ENCODE results near the gene MSANTD2.

Gene MSANTD2

DNA sequence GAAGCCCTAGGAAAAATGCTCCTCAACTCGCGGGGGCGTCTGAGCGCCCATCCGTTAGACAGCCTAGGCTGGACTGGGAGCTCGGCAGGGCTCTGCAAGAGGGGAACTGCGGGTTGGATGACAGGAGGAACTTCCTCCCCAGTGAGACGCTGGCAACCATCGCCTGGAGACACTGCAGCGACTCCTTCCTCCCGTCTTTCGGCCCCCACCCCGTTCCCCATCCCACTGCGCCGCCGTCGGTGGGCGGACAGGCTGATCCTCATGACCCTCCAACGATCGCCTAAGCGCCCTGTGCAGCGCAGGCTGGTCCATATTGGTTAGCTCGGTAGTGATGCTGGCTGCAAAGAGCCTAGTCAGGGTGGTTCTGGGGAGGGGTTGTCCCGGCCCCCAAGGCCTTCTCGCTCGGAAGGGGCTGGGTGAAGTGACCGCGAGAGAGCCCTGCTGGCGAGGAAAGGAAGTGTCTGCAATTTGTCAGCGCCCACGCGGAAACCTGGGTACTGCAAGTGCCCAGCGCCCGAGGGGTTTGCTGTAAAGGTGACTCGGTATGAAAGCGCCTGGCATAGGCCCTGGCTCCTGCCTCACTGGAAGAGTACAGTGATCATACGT is 59.8 kb downstream of the MSANTD2 start:
- TF ChIP-seq, protein P1, sequence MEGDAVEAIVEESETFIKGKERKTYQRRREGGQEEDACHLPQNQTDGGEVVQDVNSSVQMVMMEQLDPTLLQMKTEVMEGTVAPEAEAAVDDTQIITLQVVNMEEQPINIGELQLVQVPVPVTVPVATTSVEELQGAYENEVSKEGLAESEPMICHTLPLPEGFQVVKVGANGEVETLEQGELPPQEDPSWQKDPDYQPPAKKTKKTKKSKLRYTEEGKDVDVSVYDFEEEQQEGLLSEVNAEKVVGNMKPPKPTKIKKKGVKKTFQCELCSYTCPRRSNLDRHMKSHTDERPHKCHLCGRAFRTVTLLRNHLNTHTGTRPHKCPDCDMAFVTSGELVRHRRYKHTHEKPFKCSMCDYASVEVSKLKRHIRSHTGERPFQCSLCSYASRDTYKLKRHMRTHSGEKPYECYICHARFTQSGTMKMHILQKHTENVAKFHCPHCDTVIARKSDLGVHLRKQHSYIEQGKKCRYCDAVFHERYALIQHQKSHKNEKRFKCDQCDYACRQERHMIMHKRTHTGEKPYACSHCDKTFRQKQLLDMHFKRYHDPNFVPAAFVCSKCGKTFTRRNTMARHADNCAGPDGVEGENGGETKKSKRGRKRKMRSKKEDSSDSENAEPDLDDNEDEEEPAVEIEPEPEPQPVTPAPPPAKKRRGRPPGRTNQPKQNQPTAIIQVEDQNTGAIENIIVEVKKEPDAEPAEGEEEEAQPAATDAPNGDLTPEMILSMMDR (IDR thresholded peaks at IDR 0.05; ENCODE audit: low read depth, low read length), result peak; percentile 69
- Histone ChIP-seq H3K27me3 (ENCODE audit: insufficient read depth, low read depth, severe bottlenecking) (no peaks in the 10 kb centered on the region), H3K27ac (peak overlapping the region; percentile 36), H3K4me3 (ENCODE audit: low read depth, low read length) (peak overlapping the region; percentile 67), H3K9me3 (ENCODE audit: severe bottlenecking) (no peaks in the 10 kb centered on the region), H3K36me3 (no peaks in the 10 kb centered on the region)
- DNase-seq, result peak; percentile 61

DNA sequence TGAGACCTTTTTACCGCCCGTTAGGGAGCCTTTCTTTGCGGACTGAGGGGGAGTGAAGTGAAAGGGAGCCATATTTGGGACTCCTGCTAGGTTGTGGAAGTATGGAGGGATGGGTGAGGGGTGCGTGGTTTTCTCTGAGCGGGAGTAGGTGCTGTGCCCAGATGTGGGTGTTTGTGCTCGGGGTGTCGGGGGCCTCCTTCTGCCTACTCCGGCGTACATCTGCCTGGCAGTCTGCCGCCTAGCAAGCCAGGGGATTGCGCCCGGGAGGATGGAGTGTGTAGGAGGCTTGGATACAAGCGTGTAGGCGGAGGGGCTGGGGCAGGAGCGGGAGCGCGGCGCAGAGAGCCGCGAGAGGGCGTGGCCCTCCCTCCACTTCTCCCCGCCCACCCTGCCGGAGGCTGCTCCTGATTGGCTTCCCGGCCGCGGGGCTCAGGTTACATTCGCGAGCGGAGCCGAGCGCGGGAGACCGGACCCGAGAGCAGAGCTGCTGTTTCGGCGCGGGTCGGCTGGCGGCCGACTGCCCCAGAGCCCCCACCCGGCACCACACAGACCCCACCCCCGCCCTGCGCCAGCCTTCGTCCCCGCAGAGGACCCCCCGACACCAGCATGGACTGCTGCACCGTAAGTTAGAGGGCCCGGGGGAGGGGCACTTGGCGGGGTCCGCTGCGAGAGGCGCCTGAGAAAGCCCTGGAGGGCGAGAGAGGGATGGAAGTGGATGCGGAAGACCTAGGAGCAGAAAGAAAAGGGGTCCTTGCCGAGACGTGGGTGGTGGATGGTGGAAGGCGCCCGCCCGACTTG is 60.5 kb downstream of the MSANTD2 start, which contains the start of gene NRGN:
TSS of gene NRGN (plus strand) at position 464 of the 798 bp plus-strand sequence. CDS start at position 607, 143 bp downstream.
- H3K27me3 ChIP-seq (ENCODE audit: insufficient read depth, low read depth, severe bottlenecking), result no peaks in the 10 kb centered on the region
- H3K36me3 ChIP-seq, result no peaks in the 10 kb centered on the region
- TF ChIP-seq, protein P1 (IDR thresholded peaks at IDR 0.05; ENCODE audit: low read depth, low read length), result no peak
- peak within 1 kb of the TSS; percentile 36 for H3K27ac ChIP-seq
- H3K4me3 ChIP-seq (ENCODE audit: low read depth, low read length), result peak within 1 kb of the TSS; percentile 67
- peak; percentile 95 for DNase-seq
- H3K9me3 ChIP-seq (ENCODE audit: severe bottlenecking), result no peaks in the 10 kb centered on the region

DNA sequence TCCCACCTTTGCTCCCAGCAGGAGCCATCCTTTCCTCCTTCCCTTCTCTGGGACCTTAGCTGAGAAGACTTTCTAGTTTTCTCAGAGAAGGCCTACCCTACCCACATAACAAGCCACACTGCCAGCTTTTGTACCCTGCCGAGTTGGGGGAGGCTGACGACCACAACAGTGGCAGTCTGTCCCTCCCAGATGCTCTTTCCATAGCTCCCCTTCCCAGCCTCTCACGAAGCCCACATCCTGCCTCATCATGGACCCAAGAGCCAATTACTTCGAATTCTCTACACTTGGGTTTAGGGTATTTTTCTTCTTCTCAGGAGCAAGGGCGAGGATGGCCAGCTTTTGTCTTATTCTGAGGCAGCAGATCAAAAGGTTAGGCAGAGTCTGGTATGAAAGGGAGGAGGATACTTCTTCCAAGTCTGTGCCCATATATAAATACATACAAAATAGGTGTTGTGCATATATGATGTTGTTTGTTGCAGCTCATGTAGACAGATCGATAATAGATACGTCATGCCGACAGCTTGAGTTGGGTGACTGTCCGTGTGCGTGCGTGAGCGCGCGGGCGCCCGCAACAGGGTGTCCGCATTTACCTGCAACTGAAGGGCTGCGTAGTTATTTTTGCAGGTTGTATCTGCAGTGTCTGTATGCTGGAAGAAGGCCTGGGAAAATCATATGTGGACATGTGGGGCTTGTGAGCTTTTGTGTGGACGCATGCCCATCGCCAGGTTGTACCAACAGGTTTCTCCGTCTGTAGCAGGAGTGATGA is 61.3 kb downstream of the MSANTD2 start:
- Histone ChIP-seq H3K9me3 (ENCODE audit: severe bottlenecking) (no peaks in the 10 kb centered on the region), H3K36me3 (no peaks in the 10 kb centered on the region), H3K27me3 (ENCODE audit: insufficient read depth, low read depth, severe bottlenecking) (no peaks in the 10 kb centered on the region), H3K27ac (no peak overlapping the region), H3K4me3 (ENCODE audit: low read depth, low read length) (no peak overlapping the region)
- TF ChIP-seq, protein P1 (IDR thresholded peaks at IDR 0.05; ENCODE audit: low read depth, low read length), result no peak
- no peak for DNase-seq

DNA sequence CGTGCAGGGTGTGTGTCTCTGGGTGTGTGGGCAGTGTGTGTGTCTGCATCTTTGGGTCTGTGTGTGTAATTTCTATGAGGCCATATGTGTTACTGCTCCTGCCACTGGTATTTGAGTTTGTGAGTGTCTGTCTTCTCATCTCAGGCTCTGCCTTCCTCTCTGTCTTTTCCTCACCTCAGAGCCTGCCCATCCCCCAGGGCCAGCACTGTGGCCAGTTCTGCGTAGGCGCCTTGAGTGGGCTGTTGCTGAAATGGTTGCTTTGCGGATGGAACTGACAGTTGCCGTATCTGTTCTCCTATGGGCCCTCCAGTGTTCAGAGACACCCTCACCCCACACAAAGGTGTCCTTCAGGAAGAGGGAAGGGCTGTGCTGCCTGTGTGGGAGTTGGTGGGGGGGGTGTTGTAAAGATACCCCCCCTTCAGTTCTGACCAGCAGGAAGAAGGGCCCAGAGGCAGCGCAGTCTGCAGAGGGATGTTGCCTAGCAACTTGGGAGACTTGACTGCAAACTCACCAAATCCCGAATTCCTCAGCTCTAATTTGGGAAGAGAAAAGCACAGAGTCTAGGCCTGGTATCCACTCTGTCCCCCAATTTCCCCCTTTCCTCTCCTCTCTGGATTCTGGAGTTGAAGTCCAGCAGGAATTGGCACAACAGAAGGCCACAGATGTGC is 62.4 kb downstream of the MSANTD2 start:
- no peak for DNase-seq
- Histone ChIP-seq H3K9me3 (ENCODE audit: severe bottlenecking) (no peaks in the 10 kb centered on the region), H3K36me3 (no peaks in the 10 kb centered on the region), H3K27me3 (ENCODE audit: insufficient read depth, low read depth, severe bottlenecking) (no peaks in the 10 kb centered on the region), H3K27ac (no peak overlapping the region), H3K4me3 (ENCODE audit: low read depth, low read length) (no peak overlapping the region)
- TF ChIP-seq, protein P1 (IDR thresholded peaks at IDR 0.05; ENCODE audit: low read depth, low read length), result no peak

DNA sequence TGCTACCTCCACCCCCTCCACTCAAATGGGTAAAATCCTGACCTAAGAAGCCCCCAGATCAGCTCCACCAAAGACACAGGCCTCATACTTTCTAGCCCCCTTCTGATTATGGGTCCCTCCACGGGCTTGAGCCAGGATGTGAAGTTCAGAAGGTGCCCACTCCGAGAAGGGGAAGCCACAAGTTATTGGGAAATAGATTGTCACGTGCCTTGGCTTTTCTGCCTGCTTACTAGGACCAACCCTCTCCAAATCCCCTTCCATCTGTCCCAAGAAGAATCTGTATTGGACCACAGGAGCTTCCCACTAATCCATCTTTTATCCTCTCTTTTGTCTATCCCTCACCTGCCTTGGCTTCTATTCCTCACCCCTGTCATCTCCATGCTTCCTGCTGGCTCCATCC is 63.5 kb downstream of the MSANTD2 start:
- no peak overlapping the region for H3K27ac ChIP-seq
- no peaks in the 10 kb centered on the region for H3K27me3 ChIP-seq (ENCODE audit: insufficient read depth, low read depth, severe bottlenecking)
- TF ChIP-seq, protein P1 (IDR thresholded peaks at IDR 0.05; ENCODE audit: low read depth, low read length), result no peak
- no peaks in the 10 kb centered on the region for H3K9me3 ChIP-seq (ENCODE audit: severe bottlenecking)
- peak; percentile 53 for DNase-seq
- no peaks in the 10 kb centered on the region for H3K36me3 ChIP-seq
- H3K4me3 ChIP-seq (ENCODE audit: low read depth, low read length), result no peak overlapping the region

All from WERI-Rb-1 (cell line).